Measurements from ENCODE around the gene DCPS. TPM values are rescaled to one million over a fixed set of nuclear protein-coding genes. Genes with fewer than 3 reads are reported as not detected.

Gene DCPS
- total and polyA plus RNA-seq, 2 of the 4 experiments (the other 2 are of a cell fraction), result 19.7 to 34.8 TPM

GRCh38 chr11:126392633-126393013 is 88.8 kb downstream of the DCPS start:
- no peak overlapping the region for H2BK15ac ChIP-seq (ENCODE audit: low read depth, low read length)
- no peak overlapping the region for H3K56ac ChIP-seq (ENCODE audit: extremely low read depth, insufficient read depth, low read length)
- H4K91ac ChIP-seq (ENCODE audit: insufficient read depth, low read depth, low read length), result no peak overlapping the region
- dilution Hi-C loops (cut with HindIII; ENCODE audit: low sequenced_read_pairs, unreplicated experiment) (no loop called here), intact Hi-C loops (cut with micrococcal nuclease) (no loop called here), in situ Hi-C loops (cut with MboI; ENCODE audit: low sequenced_read_pairs) (no loop called here)
- no peak for ATAC-seq (ENCODE audit: low read depth)
- no peak overlapping the region for H2AK5ac ChIP-seq (ENCODE audit: low read depth, low read length)
- H3K4ac ChIP-seq (ENCODE audit: low read depth, low read length), result no peak overlapping the region
- no peak overlapping the region for H3K18ac ChIP-seq (ENCODE audit: low read depth, low read length)
- H4K20me1 ChIP-seq (ENCODE audit: insufficient read depth, low read length), result no peaks in the 10 kb centered on the region
- H3K4me2 ChIP-seq (ENCODE audit: low read depth, low read length), result no peak overlapping the region
- H2BK120ac ChIP-seq (ENCODE audit: low read depth, low read length), result no peak overlapping the region
- no peaks in the 10 kb centered on the region for H3K27me3 ChIP-seq (ENCODE audit: control insufficient read depth, insufficient read depth, low read length)
- H2BK20ac ChIP-seq (ENCODE audit: low read depth, low read length), result no peak overlapping the region
- no peak overlapping the region for H3K4me3 ChIP-seq (ENCODE audit: insufficient read depth, low read depth, low read length)
- POLR2A ChIA-PET (ENCODE audit: unreplicated experiment), result no interaction called here
- no peak overlapping the region for H3K14ac ChIP-seq (replicated peaks; ENCODE audit: low read depth, low read length)
- H2AFZ ChIP-seq (replicated peaks; ENCODE audit: low read length, poor library complexity), result no peak overlapping the region
- H3K9me1 ChIP-seq (ENCODE audit: insufficient read depth, low read length), result no peaks in the 10 kb centered on the region
- no peak overlapping the region for H2AK9ac ChIP-seq (replicated peaks; ENCODE audit: low read depth, low read length, poor library complexity)
- no peak for DNase-seq
- H2BK5ac ChIP-seq (ENCODE audit: low read depth, low read length, poor library complexity, severe bottlenecking), result no peak overlapping the region
- H4K8ac ChIP-seq (ENCODE audit: low read depth in 2 of 2, low read length in 2 of 2), result no peak overlapping the region
- no peaks in the 10 kb centered on the region for H3K9me3 ChIP-seq (ENCODE audit: control insufficient read depth, insufficient read depth, low read length)
- WGBS, 2 experiments (ENCODE audit: extremely low coverage in 2 of 2, insufficient read length in 1 of 2), result no CpG with 5 or more reads among the region's 4 CpGs
- TF ChIP-seq CHD1 (IDR thresholded peaks at IDR 0.05; ENCODE audit: low read depth, low read length), result no peak
- TF ChIP-seq BHLHE40 (IDR thresholded peaks at IDR 0.05; ENCODE audit: low read depth, low read length), result no peak
- TF ChIP-seq POLR2A (IDR thresholded peaks at IDR 0.05; ENCODE audit: low read depth, low read length), result no peak
- TF ChIP-seq MXI1 (IDR thresholded peaks at IDR 0.05; ENCODE audit: borderline replicate concordance, low read depth, low read length), result no peak
- no peak for TF ChIP-seq ELK1 (IDR thresholded peaks at IDR 0.05; ENCODE audit: borderline replicate concordance, low read depth, low read length)
- H3K36me3 ChIP-seq (ENCODE audit: control insufficient read depth, insufficient read depth, low read length), result no peaks in the 10 kb centered on the region
- BruUV-seq (replicated peaks), result no TSS peak
- H4K5ac ChIP-seq (ENCODE audit: low read depth, low read length), result no peak overlapping the region
- peaks cover 5% of the 10 kb centered on the region; the same call in 1 of the 2 replicates for H3K4me1 ChIP-seq (ENCODE audit: control insufficient read depth, insufficient read depth, low read length)
- H3K23ac ChIP-seq (ENCODE audit: low read depth, low read length), result no peak overlapping the region
- no peak overlapping the region for H3K9ac ChIP-seq (ENCODE audit: low read depth, low read length)
- CTCF ChIA-PET, result no interaction called here
- peaks cover 3 to 13% of the 10 kb centered on the region in 2 experiments; a peak in 3 of 4 replicates for H3K79me1 ChIP-seq (ENCODE audit: low read depth in 1 of 2, low read length in 2 of 2)
- no peak overlapping the region for H3K27ac ChIP-seq (ENCODE audit: insufficient read depth, low read length)

Measured in IMR-90 (cell line).